Astrocyte of the cerebellum (primary cell): ENCODE data around the gene ALPK3.

Source experiments
- DNase-seq: peaks from one replicate; pipeline ENCODE4 v3.0.0-alpha.2; 2011; ENCODE audit warnings: low read depth
- H3K4me3 ChIP-seq: 2 replicates; pipeline ENCODE4 v1.5.1; 2011; ENCODE audit warnings: mild to moderate bottlenecking, low read depth, low read length, moderate library complexity
- in situ Hi-C: cut with HindIII; loops from 2 replicates; pipeline ENCODE4 v1.10.0; 2017; ENCODE audit warnings: low sequenced_read_pairs
- TF ChIP-seq, protein P1 (sequence below): IDR thresholded peaks from 2 replicates; pipeline ENCODE4 v1.5.1; 2012; ENCODE audit warnings: low read length, low read depth, moderate library complexity, mild to moderate bottlenecking; ENCODE audit errors: missing control alignments

The ALPK3 gene

DNA sequence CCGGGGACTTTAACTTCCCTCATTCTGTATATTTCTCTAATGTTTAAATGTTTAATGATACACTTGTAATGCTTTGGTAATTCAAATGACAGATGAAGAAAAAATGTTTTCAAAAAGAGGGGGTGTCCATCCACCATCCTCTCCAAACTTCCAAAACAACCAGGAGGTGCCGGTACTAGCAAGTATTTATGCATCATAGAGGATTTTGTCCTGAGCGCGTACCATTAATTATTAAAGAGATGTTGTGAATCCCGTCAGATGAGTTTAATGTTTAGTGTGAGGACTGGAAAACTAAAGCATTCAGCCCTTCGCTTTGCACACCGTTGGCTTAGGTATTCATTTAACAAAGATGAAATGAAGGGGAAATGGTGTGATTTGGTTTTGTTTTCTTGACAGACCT, 68.6 kb downstream of the ALPK3 start:
- in situ Hi-C loops, result no loop called here
- H3K4me3 ChIP-seq, result no peak overlapping the region
- TF ChIP-seq, protein P1, sequence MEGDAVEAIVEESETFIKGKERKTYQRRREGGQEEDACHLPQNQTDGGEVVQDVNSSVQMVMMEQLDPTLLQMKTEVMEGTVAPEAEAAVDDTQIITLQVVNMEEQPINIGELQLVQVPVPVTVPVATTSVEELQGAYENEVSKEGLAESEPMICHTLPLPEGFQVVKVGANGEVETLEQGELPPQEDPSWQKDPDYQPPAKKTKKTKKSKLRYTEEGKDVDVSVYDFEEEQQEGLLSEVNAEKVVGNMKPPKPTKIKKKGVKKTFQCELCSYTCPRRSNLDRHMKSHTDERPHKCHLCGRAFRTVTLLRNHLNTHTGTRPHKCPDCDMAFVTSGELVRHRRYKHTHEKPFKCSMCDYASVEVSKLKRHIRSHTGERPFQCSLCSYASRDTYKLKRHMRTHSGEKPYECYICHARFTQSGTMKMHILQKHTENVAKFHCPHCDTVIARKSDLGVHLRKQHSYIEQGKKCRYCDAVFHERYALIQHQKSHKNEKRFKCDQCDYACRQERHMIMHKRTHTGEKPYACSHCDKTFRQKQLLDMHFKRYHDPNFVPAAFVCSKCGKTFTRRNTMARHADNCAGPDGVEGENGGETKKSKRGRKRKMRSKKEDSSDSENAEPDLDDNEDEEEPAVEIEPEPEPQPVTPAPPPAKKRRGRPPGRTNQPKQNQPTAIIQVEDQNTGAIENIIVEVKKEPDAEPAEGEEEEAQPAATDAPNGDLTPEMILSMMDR, result no peak
- no peak for DNase-seq

DNA sequence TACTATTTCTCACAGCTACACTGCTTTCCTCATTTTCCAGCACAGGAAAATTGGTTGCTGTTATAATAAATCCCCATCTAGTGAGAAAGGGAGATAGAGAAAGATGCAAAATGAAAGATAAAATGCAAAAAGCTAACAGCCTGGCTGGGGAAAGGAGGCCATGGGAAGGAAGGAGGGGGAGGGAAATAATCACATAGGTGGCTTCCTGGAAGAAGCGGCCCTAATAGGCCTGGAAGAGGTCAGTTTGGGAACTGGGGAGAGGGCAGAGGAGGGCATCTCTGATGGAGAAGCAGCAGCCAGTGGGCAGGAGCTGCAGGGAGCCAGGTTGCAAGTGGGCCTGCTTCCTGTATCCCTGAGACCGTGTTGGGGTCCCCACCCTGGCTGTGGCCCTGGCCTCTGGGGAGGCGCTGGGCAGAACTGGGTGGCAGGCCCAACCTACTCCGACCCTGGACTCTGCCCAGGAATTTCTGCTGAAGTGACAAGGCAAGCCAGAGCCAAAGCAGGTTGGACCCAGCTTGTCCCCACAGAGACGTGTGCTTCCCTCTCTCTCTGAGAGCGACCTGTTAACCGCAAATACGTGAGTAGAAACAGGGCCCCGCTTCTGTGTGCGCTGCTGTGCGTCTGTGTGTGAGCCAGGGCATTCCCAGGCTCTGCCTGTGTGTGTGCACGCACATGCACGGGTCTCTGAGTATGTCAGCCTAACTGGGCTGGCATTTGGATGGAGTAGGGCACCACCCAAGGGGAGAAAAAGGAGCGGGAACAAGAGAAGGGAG, 69.2 kb downstream of the ALPK3 start:
- H3K4me3 ChIP-seq, result no peak overlapping the region
- in situ Hi-C loops, result no loop called here
- no peak for DNase-seq
- TF ChIP-seq, protein P1, result no peak

DNA sequence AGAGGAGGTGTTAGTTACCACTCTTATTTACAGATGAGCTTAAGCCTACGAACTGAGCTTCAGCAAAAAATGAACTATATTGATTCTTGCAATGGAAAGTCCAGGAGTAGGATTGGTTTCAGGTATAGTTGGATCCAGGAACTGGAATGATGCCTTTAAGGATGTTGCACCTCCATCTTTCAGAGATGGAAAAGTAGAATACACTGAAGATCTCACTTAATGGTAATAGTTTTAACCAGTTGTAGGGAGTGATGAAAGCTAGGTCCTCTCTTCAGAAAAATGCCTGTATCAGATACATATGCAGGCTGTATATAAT, 69.8 kb downstream of the ALPK3 start:
- in situ Hi-C loops, result no loop called here
- TF ChIP-seq, protein P1, result no peak
- DNase-seq, result no peak
- no peak overlapping the region for H3K4me3 ChIP-seq

DNA sequence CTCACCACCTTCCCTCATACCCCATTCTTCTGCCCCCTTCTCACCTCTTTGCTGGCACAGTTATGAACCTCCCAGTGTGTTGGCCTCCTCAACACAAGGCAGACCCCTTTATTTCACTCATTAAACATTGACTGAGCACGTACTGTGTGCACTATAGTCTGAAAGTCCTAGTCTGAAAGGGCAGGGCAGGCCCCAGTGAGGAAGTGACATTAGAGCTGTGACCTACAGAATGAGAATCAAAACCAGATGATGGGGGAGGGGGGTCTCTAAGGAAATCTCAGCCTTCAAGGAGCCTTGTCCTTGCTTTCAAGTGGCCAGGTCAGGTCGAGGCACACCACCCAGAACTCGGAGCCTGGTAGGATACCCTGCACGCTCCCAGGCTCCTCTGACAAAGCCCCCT, 70.8 kb downstream of the ALPK3 start:
- no peak for DNase-seq
- TF ChIP-seq, protein P1, result no peak
- in situ Hi-C loops, result no loop called here
- H3K4me3 ChIP-seq, result no peak overlapping the region

DNA sequence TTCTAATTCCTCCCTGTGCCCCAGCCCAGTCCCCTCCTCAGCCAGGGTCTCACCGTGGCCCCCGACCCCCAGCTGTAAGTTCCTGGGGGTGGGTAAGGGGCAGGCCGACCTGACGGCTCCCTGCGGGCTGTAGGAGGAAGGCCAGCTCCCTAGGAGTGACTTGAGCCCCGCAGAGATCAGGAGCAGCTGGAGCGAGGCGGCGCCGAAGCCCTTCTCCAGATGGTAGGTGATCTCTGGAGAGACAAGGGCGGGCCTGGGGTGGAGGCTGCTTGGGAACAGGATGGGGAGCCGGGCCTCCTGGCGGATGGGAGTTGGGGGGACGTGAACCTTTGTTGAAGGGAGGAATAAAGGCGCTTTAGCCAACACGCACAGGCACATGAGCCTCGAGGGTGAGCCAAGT, 71.5 kb downstream of the ALPK3 start:
- no peak overlapping the region for H3K4me3 ChIP-seq
- in situ Hi-C loops, result no loop called here
- TF ChIP-seq, protein P1, result no peak
- DNase-seq, result no peak

DNA sequence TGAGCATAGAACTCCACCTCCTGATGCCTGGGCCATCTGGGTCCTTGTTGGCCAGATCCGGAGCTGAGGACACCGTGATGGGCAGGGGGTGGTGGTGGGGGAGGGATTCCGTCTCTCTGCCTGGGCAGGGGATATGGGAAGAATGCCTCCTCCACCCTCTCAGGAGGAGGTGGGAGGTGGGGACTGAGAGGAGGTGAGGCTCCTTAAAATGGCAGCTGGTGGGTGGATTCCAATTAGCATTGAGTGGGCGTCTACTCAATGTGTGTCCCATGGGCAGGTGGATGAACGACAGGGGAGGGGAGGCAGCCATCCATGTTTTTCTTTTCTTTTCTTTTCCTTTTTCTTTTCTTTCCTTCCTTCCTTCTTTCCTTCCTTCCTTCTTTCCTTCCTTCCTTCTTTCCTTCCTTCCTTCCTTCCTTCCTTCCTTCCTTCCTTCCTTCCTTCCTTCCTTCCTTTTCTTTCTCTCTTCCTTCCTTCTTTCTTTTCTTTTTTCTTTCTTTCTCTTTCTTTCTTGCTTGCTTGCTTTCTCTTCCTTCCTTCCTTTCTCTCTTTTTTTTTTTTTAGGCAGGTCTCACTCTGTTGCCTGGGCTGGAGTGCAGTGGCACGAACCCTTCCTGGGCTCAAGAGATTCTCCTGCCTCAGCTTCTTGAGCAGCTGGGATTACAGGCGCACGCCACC, 72.3 kb downstream of the ALPK3 start:
- TF ChIP-seq, protein P1, result no peak
- in situ Hi-C loops, result no loop called here
- H3K4me3 ChIP-seq, result no peak overlapping the region
- no peak for DNase-seq
